Thyroid gland (tissue), 4 donors: ENCODE measurements around the gene MPP2.

Source experiments
- CTCF ChIP-seq, 6 experiments: fragments of 200-600 bp in 3 of 6; fragments of 450-650 bp in 3 of 6; sonication (generic) in 3 of 6; IDR thresholded peaks; one replicate each; pipeline ENCODE4 v1.5.1; 2016 to 2019; ENCODE audit warnings: antibody characterized with exemption in 6 of 6, mild to moderate bottlenecking in 2 of 6, inconsistent platforms in 1 of 6, moderate library complexity in 1 of 6
- POLR2A ChIP-seq, 2 donors: fragments of 450-650 bp; IDR thresholded peaks; one replicate each; pipeline ENCODE4 v1.6.1; 2017; ENCODE audit warnings: antibody characterized with exemption in 2 of 2, mild to moderate bottlenecking in 2 of 2, moderate library complexity in 1 of 2

GRCh38 chr17:43854498-43854897 is 52.8 kb downstream of the MPP2 start:
- TF ChIP-seq CTCF (IDR thresholded peaks at IDR 0.05) (no peak), POLR2A (IDR thresholded peaks at IDR 0.05) (no peak)
